BJ (cell line): ENCODE results near the gene RNASEL. TPM values are rescaled to one million over a fixed set of nuclear protein-coding genes. Genes with fewer than 3 reads are reported as not detected.

Experiments used
- CTCF ChIA-PET: fragments of 350-600 bp; formaldehyde crosslinking; extraction: SDS; loops from one replicate; lab custom pipeline; 2021; ENCODE audit warnings: antibody characterized with exemption, inconsistent platforms; lab: Yijun Ruan, JAX
- POLR2A ChIA-PET: fragments of 300-600 bp; sonication (Branson Sonifier 250); formaldehyde crosslinking; extraction: SDS; loops from one replicate; lab custom pipeline; 2021; ENCODE audit warnings: antibody characterized with exemption; lab: Charles Lee
- DNase-seq: peaks from one replicate; pipeline ENCODE4 v3.0.0-alpha.2; 2011; ENCODE audit warnings: low read depth
- H3K27me3 ChIP-seq: 2 replicates; pipeline ENCODE4 v1.6.0; 2011; ENCODE audit warnings: low read length; ENCODE audit not compliant: control insufficient read depth, insufficient read depth
- H3K36me3 ChIP-seq: 2 replicates; pipeline ENCODE4 v1.5.1; 2011; ENCODE audit warnings: low read length; ENCODE audit not compliant: control insufficient read depth, insufficient read depth
- H3K4me3 ChIP-seq: 2 replicates; pipeline ENCODE4 v1.5.1; 2011; ENCODE audit warnings: low read depth, mild to moderate bottlenecking, control low read depth, low read length
- polyA plus RNA-seq: library from polyadenylated mRNA; depleted of rRNA; stranded (reverse); fragments of >200 nt; gene quantifications from 2 replicates; pipeline ENCODE4 v1.2.3, GENCODE V29; 2011
- TF ChIP-seq, protein P1 (sequence below): IDR thresholded peaks from 2 replicates; pipeline ENCODE4 v1.5.1; 2011; ENCODE audit warnings: low read depth, mild to moderate bottlenecking, control low read depth, inconsistent platforms, low read length, moderate library complexity; ENCODE audit not compliant: insufficient read depth

Gene RNASEL
- polyA plus RNA-seq, 1 experiment, result 4.1 TPM

DNA sequence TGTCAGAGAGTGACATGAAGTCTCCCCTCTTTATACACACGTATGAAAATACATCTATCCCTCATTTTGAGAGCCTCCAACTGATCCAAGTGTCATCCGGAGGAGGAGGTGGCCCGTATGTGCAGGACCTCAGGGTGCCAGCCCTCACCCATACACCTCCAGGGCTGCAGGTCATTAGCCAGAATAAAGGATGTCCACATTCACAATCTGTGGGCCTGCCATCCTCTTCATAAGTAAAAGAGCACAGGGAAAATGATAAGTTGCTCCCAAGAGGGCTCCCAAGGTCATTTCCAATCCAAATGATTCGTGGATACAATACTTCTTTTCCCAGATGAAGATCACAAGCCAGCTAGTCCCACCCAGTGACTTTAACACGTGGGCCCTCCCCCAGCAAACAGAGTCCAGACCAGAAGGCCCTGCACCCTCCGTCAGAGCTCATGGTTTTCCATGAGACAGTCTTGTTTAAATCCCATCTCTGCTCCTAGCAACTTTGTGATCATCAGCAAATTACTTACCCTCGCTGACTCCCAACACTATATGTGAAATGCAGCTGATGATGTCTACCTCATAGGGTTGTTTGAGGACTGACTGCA, 28.6 kb downstream of the RNASEL start:
- no peak for DNase-seq

GRCh38 chr1:182556279-182556678, 32.8 kb downstream of the RNASEL start:
- CTCF ChIA-PET, result no interaction called here
- POLR2A ChIA-PET, result no interaction called here
- no peak for DNase-seq
- H3K36me3 ChIP-seq, result no peaks in the 10 kb centered on the region
- no peak overlapping the region for H3K4me3 ChIP-seq
- H3K27me3 ChIP-seq, result no peaks in the 10 kb centered on the region
- TF ChIP-seq, protein P1, sequence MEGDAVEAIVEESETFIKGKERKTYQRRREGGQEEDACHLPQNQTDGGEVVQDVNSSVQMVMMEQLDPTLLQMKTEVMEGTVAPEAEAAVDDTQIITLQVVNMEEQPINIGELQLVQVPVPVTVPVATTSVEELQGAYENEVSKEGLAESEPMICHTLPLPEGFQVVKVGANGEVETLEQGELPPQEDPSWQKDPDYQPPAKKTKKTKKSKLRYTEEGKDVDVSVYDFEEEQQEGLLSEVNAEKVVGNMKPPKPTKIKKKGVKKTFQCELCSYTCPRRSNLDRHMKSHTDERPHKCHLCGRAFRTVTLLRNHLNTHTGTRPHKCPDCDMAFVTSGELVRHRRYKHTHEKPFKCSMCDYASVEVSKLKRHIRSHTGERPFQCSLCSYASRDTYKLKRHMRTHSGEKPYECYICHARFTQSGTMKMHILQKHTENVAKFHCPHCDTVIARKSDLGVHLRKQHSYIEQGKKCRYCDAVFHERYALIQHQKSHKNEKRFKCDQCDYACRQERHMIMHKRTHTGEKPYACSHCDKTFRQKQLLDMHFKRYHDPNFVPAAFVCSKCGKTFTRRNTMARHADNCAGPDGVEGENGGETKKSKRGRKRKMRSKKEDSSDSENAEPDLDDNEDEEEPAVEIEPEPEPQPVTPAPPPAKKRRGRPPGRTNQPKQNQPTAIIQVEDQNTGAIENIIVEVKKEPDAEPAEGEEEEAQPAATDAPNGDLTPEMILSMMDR, result no peak

More for the DNA sequence above, 28.6 kb downstream of the RNASEL start:
- POLR2A ChIA-PET, result no interaction called here
- TF ChIP-seq, protein P1, result no peak
- H3K27me3 ChIP-seq, result no peaks in the 10 kb centered on the region
- CTCF ChIA-PET, result no interaction called here
- no peaks in the 10 kb centered on the region for H3K36me3 ChIP-seq
- no peak overlapping the region for H3K4me3 ChIP-seq

- ChIA-PET CTCF (no interaction called here), POLR2A (no interaction called here)
- no peak for DNase-seq
- TF ChIP-seq, protein P1, result no peak
- no peaks in the 10 kb centered on the region for H3K27me3 ChIP-seq
- no peak overlapping the region for H3K4me3 ChIP-seq
- H3K36me3 ChIP-seq, result no peaks in the 10 kb centered on the region
Observed at GRCh38 chr1:182555493-182555892, 33.6 kb downstream of the RNASEL start.

- no peak for DNase-seq
- Histone ChIP-seq H3K36me3 (no peaks in the 10 kb centered on the region), H3K4me3 (no peak overlapping the region), H3K27me3 (no peaks in the 10 kb centered on the region)
- TF ChIP-seq, protein P1, result no peak
- POLR2A ChIA-PET, result no interaction called here
- CTCF ChIA-PET, result no interaction called here
Observed at GRCh38 chr1:182552527-182552926, 36.5 kb downstream of the RNASEL start.

GRCh38 chr1:182549811-182550210, 39.2 kb downstream of the RNASEL start:
- POLR2A ChIA-PET, result no interaction called here
- Histone ChIP-seq H3K36me3 (no peaks in the 10 kb centered on the region), H3K4me3 (no peak overlapping the region), H3K27me3 (no peaks in the 10 kb centered on the region)
- CTCF ChIA-PET, result no interaction called here
- TF ChIP-seq, protein P1, result no peak
- no peak for DNase-seq
